GM12875 (cell line): Measurements from ENCODE around the gene ZBTB40.

Source experiments
- H3K4me3 ChIP-seq: one replicate; pipeline ENCODE4 v1.5.1; 2011; ENCODE audit warnings: low read depth, low read length, control low read depth
- CTCF ChIP-seq: IDR thresholded peaks from 2 replicates; pipeline ENCODE4 v1.5.1; 2011; ENCODE audit warnings: low read depth, mild to moderate bottlenecking, control low read depth, inconsistent platforms, low read length, moderate library complexity, borderline replicate concordance; ENCODE audit not compliant: insufficient read depth

ZBTB40 gene

GRCh38 chr1:22570140-22570909 is 118.7 kb downstream of the ZBTB40 start:
- no peak for TF ChIP-seq CTCF
- no peak overlapping the region for H3K4me3 ChIP-seq

- no peak for TF ChIP-seq CTCF
- no peak overlapping the region for H3K4me3 ChIP-seq
These were observed 121.2 kb downstream of the ZBTB40 start for GRCh38 chr1:22572818-22573217.

GRCh38 chr1:22573237-22573636 is 121.6 kb downstream of the ZBTB40 start:
- H3K4me3 ChIP-seq, result no peak overlapping the region
- TF ChIP-seq CTCF, result no peak

GRCh38 chr1:22575532-22576149 is 124.0 kb downstream of the ZBTB40 start:
- no peak for TF ChIP-seq CTCF
- no peak overlapping the region for H3K4me3 ChIP-seq

- H3K4me3 ChIP-seq, result no peak overlapping the region
- no peak for TF ChIP-seq CTCF
These were observed 124.5 kb downstream of the ZBTB40 start for GRCh38 chr1:22576150-22576544.

DNA sequence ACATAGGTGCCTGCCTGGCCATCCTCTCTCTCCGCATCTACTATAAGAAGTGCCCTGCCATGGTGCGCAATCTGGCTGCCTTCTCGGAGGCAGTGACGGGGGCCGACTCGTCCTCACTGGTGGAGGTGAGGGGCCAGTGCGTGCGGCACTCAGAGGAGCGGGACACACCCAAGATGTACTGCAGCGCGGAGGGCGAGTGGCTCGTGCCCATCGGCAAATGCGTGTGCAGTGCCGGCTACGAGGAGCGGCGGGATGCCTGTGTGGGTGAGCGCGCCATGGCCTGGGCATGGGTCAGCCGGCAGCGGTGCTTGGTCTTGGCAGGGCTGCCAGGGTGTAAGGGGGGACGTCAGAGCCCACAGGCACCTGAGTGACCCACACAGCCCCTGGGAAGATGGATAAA is 125.0 kb downstream of the ZBTB40 start:
- H3K4me3 ChIP-seq, result no peak overlapping the region
- TF ChIP-seq CTCF, result no peak
